GM12865 (cell line): ENCODE results near the gene SFT2D3.

Experiments
- DNase-seq: peaks from one replicate; pipeline ENCODE4 v3.0.0; 2010; ENCODE audit warnings: low read depth
- H3K4me3 ChIP-seq: 2 replicates; pipeline ENCODE4 v1.5.1; 2011; ENCODE audit warnings: mild to moderate bottlenecking, low read depth, low read length, control low read depth
- TF ChIP-seq, protein P1 (sequence below): IDR thresholded peaks from 2 replicates; pipeline ENCODE4 v1.5.1; 2011; ENCODE audit warnings: low read length, control low read depth, low read depth, inconsistent platforms; ENCODE audit not compliant: insufficient read depth; ENCODE audit errors: missing control alignments

The SFT2D3 gene

DNA sequence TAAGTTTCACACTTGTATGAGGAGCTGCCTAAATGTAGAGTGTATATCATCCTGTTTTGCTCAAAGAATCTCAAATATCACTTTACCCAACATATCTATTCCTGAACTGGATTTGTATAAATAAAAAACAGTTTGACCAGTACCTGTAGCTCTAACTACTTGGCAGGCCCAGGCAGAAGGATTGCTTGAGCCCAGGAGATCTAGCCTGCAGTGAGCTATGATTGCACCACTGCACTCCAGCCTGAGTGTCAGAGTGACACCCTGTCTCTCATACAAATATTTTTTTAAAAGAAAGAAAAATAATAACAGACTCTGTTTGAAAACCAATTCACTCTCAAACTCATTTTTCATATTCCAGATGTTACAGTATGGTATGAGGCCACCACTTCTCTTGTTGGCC lies 18.2 kb upstream of the SFT2D3 start:
- no peak for DNase-seq
- TF ChIP-seq, protein P1, sequence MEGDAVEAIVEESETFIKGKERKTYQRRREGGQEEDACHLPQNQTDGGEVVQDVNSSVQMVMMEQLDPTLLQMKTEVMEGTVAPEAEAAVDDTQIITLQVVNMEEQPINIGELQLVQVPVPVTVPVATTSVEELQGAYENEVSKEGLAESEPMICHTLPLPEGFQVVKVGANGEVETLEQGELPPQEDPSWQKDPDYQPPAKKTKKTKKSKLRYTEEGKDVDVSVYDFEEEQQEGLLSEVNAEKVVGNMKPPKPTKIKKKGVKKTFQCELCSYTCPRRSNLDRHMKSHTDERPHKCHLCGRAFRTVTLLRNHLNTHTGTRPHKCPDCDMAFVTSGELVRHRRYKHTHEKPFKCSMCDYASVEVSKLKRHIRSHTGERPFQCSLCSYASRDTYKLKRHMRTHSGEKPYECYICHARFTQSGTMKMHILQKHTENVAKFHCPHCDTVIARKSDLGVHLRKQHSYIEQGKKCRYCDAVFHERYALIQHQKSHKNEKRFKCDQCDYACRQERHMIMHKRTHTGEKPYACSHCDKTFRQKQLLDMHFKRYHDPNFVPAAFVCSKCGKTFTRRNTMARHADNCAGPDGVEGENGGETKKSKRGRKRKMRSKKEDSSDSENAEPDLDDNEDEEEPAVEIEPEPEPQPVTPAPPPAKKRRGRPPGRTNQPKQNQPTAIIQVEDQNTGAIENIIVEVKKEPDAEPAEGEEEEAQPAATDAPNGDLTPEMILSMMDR, result no peak
- no peak overlapping the region for H3K4me3 ChIP-seq

DNA sequence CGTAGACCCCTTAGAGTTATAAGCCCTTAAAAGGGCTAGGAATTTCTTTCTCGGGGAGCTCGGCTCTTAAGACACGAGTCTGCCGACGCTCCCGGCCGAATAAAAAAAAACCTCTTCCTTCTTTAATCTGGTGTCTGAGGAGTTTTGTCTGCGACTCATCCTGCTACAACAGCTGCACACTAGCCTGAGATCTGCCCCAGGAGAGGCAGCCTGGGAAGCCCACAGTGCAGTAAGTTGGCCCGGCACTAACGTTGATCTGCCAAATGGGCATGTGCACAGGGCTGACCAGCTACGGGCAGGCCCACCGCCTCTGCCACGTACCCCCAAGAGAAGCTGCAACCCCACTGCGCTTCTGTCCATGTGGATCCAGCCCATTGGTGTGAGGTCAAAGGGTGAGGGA lies 17.5 kb upstream of the SFT2D3 start:
- DNase-seq, result no peak
- no peak overlapping the region for H3K4me3 ChIP-seq
- TF ChIP-seq, protein P1, result no peak

DNA sequence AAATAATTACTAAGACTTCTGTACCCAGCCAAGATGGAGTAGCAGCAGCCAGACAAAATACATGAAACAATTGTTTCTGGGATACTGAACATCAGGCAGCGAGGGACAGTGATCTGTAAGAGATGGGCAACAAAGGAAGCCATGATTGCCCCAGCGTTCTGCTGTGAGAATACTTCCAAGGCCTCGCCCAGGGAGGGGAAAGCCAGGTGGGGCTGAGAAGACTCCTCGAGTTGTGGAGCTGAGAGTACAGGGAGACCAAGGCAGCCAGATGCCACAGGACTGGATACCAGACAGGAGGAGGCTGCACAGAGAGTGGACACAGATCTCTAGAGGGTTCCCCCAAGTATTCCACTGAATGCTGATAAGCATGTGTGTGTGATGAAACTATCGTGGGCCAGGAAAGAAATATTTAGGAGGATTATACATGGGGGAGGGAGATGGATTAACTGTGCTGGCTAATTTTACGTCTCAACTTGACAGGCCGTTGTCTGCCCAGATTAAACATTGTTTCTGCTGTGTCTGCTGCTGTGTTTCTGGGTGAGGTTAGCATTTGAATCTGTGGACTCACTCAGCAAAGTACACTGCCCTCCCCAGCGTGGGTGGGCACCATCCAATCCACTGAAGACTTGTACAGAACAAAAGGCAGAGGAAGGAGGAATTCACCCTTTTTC lies 15.8 kb upstream of the SFT2D3 start:
- no peak for DNase-seq
- no peak overlapping the region for H3K4me3 ChIP-seq
- TF ChIP-seq, protein P1, result no peak

DNA sequence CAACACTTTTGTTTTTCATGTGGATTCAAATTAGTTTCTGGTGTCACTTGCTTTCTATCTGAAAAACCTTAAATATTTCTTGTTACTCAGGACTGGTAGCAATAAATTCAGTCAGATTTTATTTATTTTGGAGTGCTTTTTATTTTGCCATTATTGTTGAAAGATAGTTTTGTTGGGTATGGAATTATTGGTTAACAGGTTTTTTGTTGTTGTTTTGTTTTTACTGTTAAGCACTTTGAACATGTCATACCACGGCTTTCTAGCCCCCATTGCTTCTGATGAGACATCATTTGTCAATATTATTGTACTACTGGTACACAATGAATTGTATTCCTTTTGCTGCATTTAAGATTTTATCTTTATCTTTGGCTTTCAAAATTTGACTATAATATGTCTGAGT lies 12.9 kb upstream of the SFT2D3 start:
- TF ChIP-seq, protein P1, result no peak
- DNase-seq, result no peak
- H3K4me3 ChIP-seq, result no peak overlapping the region

DNA sequence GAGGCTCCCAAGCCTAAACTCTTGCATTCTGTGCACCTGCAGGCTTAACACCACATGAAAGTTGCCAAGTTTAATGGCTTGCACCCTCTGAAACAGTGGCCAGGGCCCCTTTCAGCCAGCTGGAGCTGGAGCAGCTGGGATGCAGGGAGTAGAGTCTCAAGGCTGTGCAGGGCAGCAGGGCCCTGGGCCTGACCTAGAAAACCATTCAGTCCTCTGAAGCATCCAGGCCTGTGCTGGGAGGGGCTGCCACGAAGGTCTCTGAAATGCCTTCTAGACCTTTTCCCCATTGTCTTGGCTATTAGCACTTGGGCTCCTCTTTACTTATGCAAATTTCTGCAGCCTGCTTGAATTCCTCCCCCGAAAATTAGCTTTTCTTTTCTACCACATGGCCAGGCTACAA lies 10.6 kb upstream of the SFT2D3 start:
- TF ChIP-seq, protein P1, result no peak
- H3K4me3 ChIP-seq, result no peak overlapping the region
- DNase-seq, result no peak

DNA sequence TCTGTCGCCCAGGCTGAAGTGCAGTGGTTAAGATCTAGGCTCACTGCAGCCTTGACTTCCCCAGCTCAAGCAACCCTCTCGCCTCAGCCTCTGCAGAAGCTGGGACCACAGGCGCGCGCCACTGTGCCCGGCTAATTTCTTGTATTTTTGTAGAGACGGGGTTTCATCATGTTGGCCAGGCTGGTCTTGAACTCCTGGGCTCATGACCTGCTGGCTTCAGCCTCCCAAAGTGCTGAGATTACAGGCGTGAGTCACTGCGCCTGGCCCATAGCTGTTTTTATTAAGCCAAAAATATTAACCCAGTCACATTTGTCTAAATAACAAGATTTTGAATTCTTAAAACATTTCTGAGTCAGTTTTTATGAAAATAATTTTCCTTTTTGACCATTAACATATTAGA lies 6.3 kb upstream of the SFT2D3 start:
- TF ChIP-seq, protein P1, result no peak
- no peak overlapping the region for H3K4me3 ChIP-seq
- DNase-seq, result no peak
